ENCODE measurements around the gene WDR27. TPM values are rescaled to one million over a fixed set of nuclear protein-coding genes. Genes with fewer than 3 reads are reported as not detected.
A peak's percentile ranks its signal among the peaks of the same experiment; 100 is the strongest.
"Not testable (repeated sequence)": the region's sequence is repeated elsewhere in the genome, so short reads cannot be mapped to it uniquely, and the experiment has no call there.

The WDR27 gene
- polyA plus RNA-seq, 3 donors from 2014 or later = 1.7 to 5.1 (median 4.0) TPM

- Mint-ChIP-seq H3K4me1 (no peaks in the 10 kb centered on the region), H3K36me3 (peaks cover 0 to 3% (median 0%) of the 10 kb centered on the region in 3 donors), H3K4me3 (no peak overlapping the region), H3K27me3 (ENCODE audit: low read depth in 3 of 3) (peaks cover 0 to 1% (median 0%) of the 10 kb centered on the region in 3 donors), H3K27ac (no peak overlapping the region), H3K9me3 (no peaks in the 10 kb centered on the region)
- no peak for DNase-seq
Measured at GRCh38 chr6:169490246-169490641, 211.6 kb downstream of the WDR27 start.

GRCh38 chr6:169489563-169490245 is 212.1 kb downstream of the WDR27 start:
- H3K9me3 Mint-ChIP-seq = no peaks in the 10 kb centered on the region
- DNase-seq = no peak
- H3K4me3 Mint-ChIP-seq = no peak overlapping the region
- no peaks in the 10 kb centered on the region for H3K4me1 Mint-ChIP-seq
- no peak overlapping the region for H3K27ac Mint-ChIP-seq
- H3K36me3 Mint-ChIP-seq = peaks cover 0 to 3% (median 0%) of the 10 kb centered on the region in 3 donors
- peaks cover 0 to 1% (median 0%) of the 10 kb centered on the region in 3 donors for H3K27me3 Mint-ChIP-seq (ENCODE audit: low read depth in 3 of 3)

GRCh38 chr6:169487579-169488436 is 214.0 kb downstream of the WDR27 start:
- Mint-ChIP-seq H3K4me1 (no peaks in the 10 kb centered on the region), H3K36me3 (peaks cover 0 to 3% (median 3%) of the 10 kb centered on the region in 3 donors), H3K27me3 (ENCODE audit: low read depth in 3 of 3) (peaks cover 0 to 2% (median 1%) of the 10 kb centered on the region in 3 donors), H3K9me3 (peaks cover 3 to 7% (median 5%) of the 10 kb centered on the region in 6 donors), H3K4me3 (no peak overlapping the region), H3K27ac (no peak overlapping the region)
- no peak for DNase-seq

- Mint-ChIP-seq H3K27ac (no peak overlapping the region), H3K36me3 (peaks cover 0 to 6% (median 6%) of the 10 kb centered on the region in 3 donors), H3K9me3 (peaks cover 15 to 37% (median 20%) of the 10 kb centered on the region in 6 donors), H3K27me3 (ENCODE audit: low read depth in 3 of 3) (peaks cover 2 to 5% (median 3%) of the 10 kb centered on the region in 3 donors), H3K4me1 (no peaks in the 10 kb centered on the region), H3K4me3 (no peak overlapping the region)
- no peak for DNase-seq
Measured at GRCh38 chr6:169479783-169480495, 221.9 kb downstream of the WDR27 start.

- peaks cover 16 to 35% (median 21%) of the 10 kb centered on the region in 6 donors for H3K9me3 Mint-ChIP-seq
- no peak overlapping the region for H3K27ac Mint-ChIP-seq
- no peaks in the 10 kb centered on the region for H3K4me1 Mint-ChIP-seq
- peaks cover 3 to 5% (median 4%) of the 10 kb centered on the region in 3 donors for H3K27me3 Mint-ChIP-seq (ENCODE audit: low read depth in 3 of 3)
- no peak for DNase-seq
- no peak overlapping the region for H3K4me3 Mint-ChIP-seq
- peaks cover 0 to 8% (median 5%) of the 10 kb centered on the region in 3 donors for H3K36me3 Mint-ChIP-seq
Measured at GRCh38 chr6:169474362-169474761, 227.5 kb downstream of the WDR27 start.

GRCh38 chr6:169473663-169474062 is 228.2 kb downstream of the WDR27 start:
- Mint-ChIP-seq H3K36me3 (peaks cover 4 to 12% (median 5%) of the 10 kb centered on the region in 3 donors), H3K9me3 (peaks cover 16 to 40% (median 25%) of the 10 kb centered on the region in 6 donors), H3K4me3 (no peak overlapping the region), H3K27me3 (ENCODE audit: low read depth in 3 of 3) (peaks cover 3 to 5% (median 4%) of the 10 kb centered on the region in 3 donors), H3K4me1 (no peaks in the 10 kb centered on the region), H3K27ac (no peak overlapping the region)
- DNase-seq = no peak

GRCh38 chr6:169472786-169473416 is 228.9 kb downstream of the WDR27 start:
- Mint-ChIP-seq H3K9me3 (peaks cover 19 to 47% (median 30%) of the 10 kb centered on the region in 6 donors), H3K4me3 (no peak overlapping the region), H3K27ac (no peak overlapping the region), H3K36me3 (peaks cover 6 to 15% (median 8%) of the 10 kb centered on the region in 3 donors), H3K4me1 (no peaks in the 10 kb centered on the region), H3K27me3 (ENCODE audit: low read depth in 3 of 3) (peaks cover 4 to 7% (median 5%) of the 10 kb centered on the region in 3 donors)
- DNase-seq = no peak

GRCh38 chr6:169470790-169471189 is 231.0 kb downstream of the WDR27 start:
- Mint-ChIP-seq H3K36me3 (peaks cover 9 to 19% (median 15%) of the 10 kb centered on the region in 3 donors), H3K4me1 (no peaks in the 10 kb centered on the region), H3K27me3 (ENCODE audit: low read depth in 3 of 3) (peaks cover 3 to 6% (median 3%) of the 10 kb centered on the region in 3 donors), H3K4me3 (no peak overlapping the region), H3K9me3 (peaks cover 23 to 59% (median 31%) of the 10 kb centered on the region in 6 donors), H3K27ac (no peak overlapping the region)
- no peak for DNase-seq

GRCh38 chr6:169469028-169469427 is 232.8 kb downstream of the WDR27 start:
- H3K9me3 Mint-ChIP-seq = peaks cover 9 to 42% (median 25%) of the 10 kb centered on the region in 6 donors
- H3K4me3 Mint-ChIP-seq = no peak overlapping the region
- DNase-seq = no peak
- H3K27ac Mint-ChIP-seq = no peak overlapping the region
- H3K4me1 Mint-ChIP-seq = no peaks in the 10 kb centered on the region
- H3K36me3 Mint-ChIP-seq = peaks cover 10 to 19% (median 12%) of the 10 kb centered on the region in 3 donors
- peaks cover 1 to 4% (median 3%) of the 10 kb centered on the region in 3 donors for H3K27me3 Mint-ChIP-seq (ENCODE audit: low read depth in 3 of 3)

GRCh38 chr6:169467755-169468154 is 234.1 kb downstream of the WDR27 start:
- not testable (repeated sequence) for H3K4me1 Mint-ChIP-seq; H3K4me3 Mint-ChIP-seq; H3K27ac Mint-ChIP-seq; H3K27me3 Mint-ChIP-seq (ENCODE audit: low read depth in 3 of 3); DNase-seq
- Mint-ChIP-seq H3K9me3 (peaks cover 8 to 39% (median 23%) of the 10 kb centered on the region in 6 donors), H3K36me3 (peaks cover 10 to 19% (median 14%) of the 10 kb centered on the region in 3 donors)

- H3K36me3 Mint-ChIP-seq = peaks cover 10 to 19% (median 19%) of the 10 kb centered on the region in 3 donors
- not testable (repeated sequence) for H3K4me3 Mint-ChIP-seq; H3K4me1 Mint-ChIP-seq; DNase-seq; H3K27ac Mint-ChIP-seq; H3K27me3 Mint-ChIP-seq (ENCODE audit: low read depth in 3 of 3)
- H3K9me3 Mint-ChIP-seq = peaks cover 8 to 39% (median 23%) of the 10 kb centered on the region in 6 donors
Measured at GRCh38 chr6:169466256-169466655, 235.6 kb downstream of the WDR27 start.

GRCh38 chr6:169457762-169458161 is 244.1 kb downstream of the WDR27 start:
- peaks cover 4% of the 10 kb centered on the region in 3 donors for H3K27me3 Mint-ChIP-seq (ENCODE audit: low read depth in 3 of 3)
- peaks cover 0 to 10% (median 0%) of the 10 kb centered on the region in 3 donors for H3K36me3 Mint-ChIP-seq
- H3K27ac Mint-ChIP-seq = no peak overlapping the region
- no peak for DNase-seq
- H3K9me3 Mint-ChIP-seq = peaks cover 0 to 13% (median 0%) of the 10 kb centered on the region in 6 donors
- H3K4me3 Mint-ChIP-seq = no peak overlapping the region
- no peaks in the 10 kb centered on the region for H3K4me1 Mint-ChIP-seq

GRCh38 chr6:169456840-169457239 is 245.0 kb downstream of the WDR27 start:
- peaks cover 0 to 10% (median 0%) of the 10 kb centered on the region in 3 donors for H3K36me3 Mint-ChIP-seq
- no peak for DNase-seq
- peaks cover 0 to 13% (median 0%) of the 10 kb centered on the region in 6 donors for H3K9me3 Mint-ChIP-seq
- peaks cover 4 to 9% (median 4%) of the 10 kb centered on the region in 3 donors for H3K27me3 Mint-ChIP-seq (ENCODE audit: low read depth in 3 of 3)
- H3K4me3 Mint-ChIP-seq = no peak overlapping the region
- H3K4me1 Mint-ChIP-seq = no peaks in the 10 kb centered on the region
- H3K27ac Mint-ChIP-seq = peak overlapping the region in 1 of 6 donors; percentile 42

Measured in immature natural killer cell (primary cell).